ENCODE results near the gene HBG2. TPM values are rescaled to one million over a fixed set of nuclear protein-coding genes. Genes with fewer than 3 reads are reported as not detected.

HBG2 gene
- total and polyA plus RNA-seq, 2 donors (not counting 1 experiment from before 2014, with no cell fraction given), result 2.6 TPM; not detected in 1

- H3K9me3 ChIP-seq (ENCODE audit: control insufficient read depth, insufficient read depth, low read depth, low read length), result no peaks in the 10 kb centered on the region
- no peaks in the 10 kb centered on the region for H3K27me3 ChIP-seq (ENCODE audit: control insufficient read depth, insufficient read depth, low read length)
- no peaks in the 10 kb centered on the region for H3K36me3 ChIP-seq (ENCODE audit: control insufficient read depth, insufficient read depth, low read length)
- no peaks in the 10 kb centered on the region for H4K20me1 ChIP-seq (ENCODE audit: control insufficient read depth, extremely low read depth, insufficient read depth, low read length)
- no peak overlapping the region for H3K4me2 ChIP-seq (ENCODE audit: extremely low read depth, insufficient read depth, low read length)
- no peak overlapping the region for H2AFZ ChIP-seq (ENCODE audit: low read length)
- no peaks in the 10 kb centered on the region for H3K79me2 ChIP-seq (ENCODE audit: control insufficient read depth, insufficient read depth, low read length)
- no peak overlapping the region for H3K9ac ChIP-seq (ENCODE audit: insufficient read depth, low read length)
- H3K4me1 ChIP-seq (ENCODE audit: control insufficient read depth, extremely low read depth, insufficient read depth, low read length), result peaks cover 4% of the 10 kb centered on the region
- no peak overlapping the region for H3K27ac ChIP-seq (ENCODE audit: insufficient read depth, low read length)
- TF ChIP-seq EZH2 (IDR thresholded peaks at IDR 0.05; ENCODE audit: low read length, missing control alignments) (no peak), CTCF (conservative IDR thresholded peaks at IDR 0.05 in 1 of 2, IDR thresholded peaks at IDR 0.05 in 1 of 2; ENCODE audit: low read depth in 1 of 2, low read length in 2 of 2) (no peak)
- peak in 1 of 2 donors; percentile 43 for DNase-seq (ENCODE audit: low read depth in 2 of 2)
- no peak overlapping the region for H3K4me3 ChIP-seq (replicated peaks in 1 of 4; ENCODE audit: control extremely low read depth in 1 of 4, insufficient read depth in 1 of 4, low read depth in 3 of 4, low read length in 4 of 4)
These were observed 51.2 kb downstream of the HBG2 start for GRCh38 chr11:5203366-5203765.

Other genes starting within 250 kb of the HBG2 start
- not detected in 2 replicates for gene OR52J3, start 208.3 kb downstream of the HBG2 start, total RNA-seq
- gene OR52J3, start 208.3 kb downstream of the HBG2 start, polyA plus RNA-seq, result not detected in 2 replicates
- not detected in 2 replicates for gene OR52E2, start 195.2 kb downstream of the HBG2 start, total RNA-seq
- not detected in 2 replicates for gene OR52E2, start 195.2 kb downstream of the HBG2 start, polyA plus RNA-seq
- gene OR52E1, start 185.2 kb downstream of the HBG2 start, total RNA-seq, result not detected in 2 replicates
- gene OR52E1, start 185.2 kb downstream of the HBG2 start, polyA plus RNA-seq, result not detected in 2 replicates
- gene OR52A5, start 116.4 kb downstream of the HBG2 start, total RNA-seq, result not detected in 2 replicates
- not detected in 2 replicates for gene OR52A5, start 116.4 kb downstream of the HBG2 start, polyA plus RNA-seq
- gene OR52A1, start 100.0 kb downstream of the HBG2 start, total RNA-seq, result not detected in 2 replicates
- not detected in 2 replicates for gene OR52A1, start 100.0 kb downstream of the HBG2 start, polyA plus RNA-seq
- not detected in 2 replicates for gene OR51V1, start 54.1 kb downstream of the HBG2 start, total RNA-seq
- gene OR51V1, start 54.1 kb downstream of the HBG2 start, polyA plus RNA-seq, result not detected in 2 replicates
- not detected in 2 replicates for gene HBB, start 27.7 kb downstream of the HBG2 start, total RNA-seq
- 0.16 and 0.22 TPM in 2 replicates for gene HBB, start 27.7 kb downstream of the HBG2 start, polyA plus RNA-seq
- gene HBD, start 20.3 kb downstream of the HBG2 start, total RNA-seq, result 5.9 TPM in 1 of 2 replicates, not detected in the other
- 17.1 and 53.4 TPM in 2 replicates for gene HBD, start 20.3 kb downstream of the HBG2 start, polyA plus RNA-seq
- gene HBG1, start 4.9 kb downstream of the HBG2 start, total RNA-seq, result not detected in 2 replicates
- 0.41 and 0.46 TPM in 2 replicates for gene HBG1, start 4.9 kb downstream of the HBG2 start, polyA plus RNA-seq
- gene HBE1, start 15.2 kb upstream of the HBG2 start, total RNA-seq, result 0.33 TPM in 1 of 2 replicates, not detected in the other
- 2.0 and 3.1 TPM in 2 replicates for gene HBE1, start 15.2 kb upstream of the HBG2 start, polyA plus RNA-seq
- 0.17 TPM in 1 of 2 replicates, not detected in the other for gene OR51B4, start 47.2 kb upstream of the HBG2 start, total RNA-seq
- gene OR51B4, start 47.2 kb upstream of the HBG2 start, polyA plus RNA-seq, result not detected in 2 replicates
- not detected in 2 replicates for gene OR51B2, start 69.5 kb upstream of the HBG2 start, total RNA-seq
- gene OR51B2, start 69.5 kb upstream of the HBG2 start, polyA plus RNA-seq, result not detected in 2 replicates
- gene OR51B5, start 88.7 kb upstream of the HBG2 start, total RNA-seq, result 0.17 and 0.26 TPM in 2 replicates
- 0.06 TPM in 1 of 2 replicates, not detected in the other for gene OR51B5, start 88.7 kb upstream of the HBG2 start, polyA plus RNA-seq
- gene OR51B6, start 96.7 kb upstream of the HBG2 start, total RNA-seq, result not detected in 2 replicates
- gene OR51B6, start 96.7 kb upstream of the HBG2 start, polyA plus RNA-seq, result not detected in 2 replicates
- not detected in 2 replicates for gene OR51M1, start 129.0 kb upstream of the HBG2 start, total RNA-seq
- 0.06 TPM in 1 of 2 replicates, not detected in the other for gene OR51M1, start 129.0 kb upstream of the HBG2 start, polyA plus RNA-seq
- gene OR51Q1, start 167.3 kb upstream of the HBG2 start, total RNA-seq, result not detected in 2 replicates
- gene OR51Q1, start 167.3 kb upstream of the HBG2 start, polyA plus RNA-seq, result not detected in 2 replicates
- gene OR51I1, start 186.7 kb upstream of the HBG2 start, total RNA-seq, result 0.17 and 0.26 TPM in 2 replicates
- gene OR51I1, start 186.7 kb upstream of the HBG2 start, polyA plus RNA-seq, result not detected in 2 replicates
- under 0.01 TPM in 1 of 2 replicates, not detected in the other for gene OR51I2, start 194.5 kb upstream of the HBG2 start, total RNA-seq
- gene OR51I2, start 194.5 kb upstream of the HBG2 start, polyA plus RNA-seq, result not detected in 2 replicates
- not detected in 2 replicates for gene OR52D1, start 233.9 kb upstream of the HBG2 start, total RNA-seq
- gene OR52D1, start 233.9 kb upstream of the HBG2 start, polyA plus RNA-seq, result not detected in 2 replicates